MCF 10A (cell line): Measurements from ENCODE around the gene SPTB. TPM values are rescaled to one million over a fixed set of nuclear protein-coding genes. Genes with fewer than 3 reads are reported as not detected.

Experiments used
- BruUV-seq: library from RNA; stranded (reverse); fragments of 400-500 nt; replicated peaks from 2 replicates; lab custom pipeline; 2021; lab: Mats Ljungman, UMichigan
- CTCF ChIA-PET: fragments of 300-600 bp; sonication (Branson Sonifier 250); formaldehyde crosslinking; extraction: SDS; loops from one replicate; lab custom pipeline; 2021; ENCODE audit warnings: antibody characterized with exemption, inconsistent platforms; lab: Yijun Ruan, JAX
- POLR2A ChIA-PET: fragments of 300-600, 350-650 bp; sonication (Branson Sonifier 250); formaldehyde crosslinking; extraction: SDS; loops from one replicate; lab custom pipeline; 2020; ENCODE audit warnings: antibody characterized with exemption, inconsistent platforms; lab: Yijun Ruan, JAX
- DNase-seq: peaks from one replicate; pipeline ENCODE4 v3.0.0-alpha.2; 2018; ENCODE audit not compliant: unreplicated experiment
- H3K27ac Mint-ChIP-seq: one replicate; pipeline ENCODE4 v1.8.0; 2022; ENCODE audit warnings: mild to moderate bottlenecking, low read depth, mixed read lengths; ENCODE audit not compliant: unreplicated experiment
- H3K27me3 Mint-ChIP-seq: one replicate; pipeline ENCODE4 v1.8.0; 2022; ENCODE audit warnings: mixed read lengths; ENCODE audit not compliant: insufficient read depth, unreplicated experiment
- H3K36me3 Mint-ChIP-seq: one replicate; pipeline ENCODE4 v1.8.0; 2022; ENCODE audit warnings: mild to moderate bottlenecking, moderate library complexity, mixed read lengths; ENCODE audit not compliant: insufficient read depth, unreplicated experiment
- H3K4me1 Mint-ChIP-seq: one replicate; pipeline ENCODE4 v1.8.0; 2022; ENCODE audit warnings: mixed read lengths; ENCODE audit not compliant: insufficient read depth, unreplicated experiment
- H3K4me3 Mint-ChIP-seq: one replicate; pipeline ENCODE4 v1.8.0; 2022; ENCODE audit warnings: mild to moderate bottlenecking, moderate library complexity, mixed read lengths; ENCODE audit not compliant: unreplicated experiment
- H3K9me3 Mint-ChIP-seq: one replicate; pipeline ENCODE4 v1.8.0; 2022; ENCODE audit warnings: mixed read lengths; ENCODE audit not compliant: unreplicated experiment
- intact Hi-C: fragments of 100-400 bp; cut with micrococcal nuclease; formaldehyde crosslinking; loops from 2 replicates; pipeline ENCODE4 v1.14.1; 2022
- total RNA-seq: library from RNA; stranded (reverse); gene quantifications from 2 replicates; pipeline ENCODE4 v1.2.3, GENCODE V29; 2022
- TF ChIP-seq, protein P1 (sequence below): fragments of 200-600 bp; IDR thresholded peaks from one replicate; pipeline ENCODE4 v1.8.0; 2022; ENCODE audit warnings: antibody characterized with exemption, mild to moderate bottlenecking; ENCODE audit not compliant: unreplicated experiment

The SPTB gene
- total RNA-seq, 1 experiment from 2014 or later: 1.3 TPM

DNA sequence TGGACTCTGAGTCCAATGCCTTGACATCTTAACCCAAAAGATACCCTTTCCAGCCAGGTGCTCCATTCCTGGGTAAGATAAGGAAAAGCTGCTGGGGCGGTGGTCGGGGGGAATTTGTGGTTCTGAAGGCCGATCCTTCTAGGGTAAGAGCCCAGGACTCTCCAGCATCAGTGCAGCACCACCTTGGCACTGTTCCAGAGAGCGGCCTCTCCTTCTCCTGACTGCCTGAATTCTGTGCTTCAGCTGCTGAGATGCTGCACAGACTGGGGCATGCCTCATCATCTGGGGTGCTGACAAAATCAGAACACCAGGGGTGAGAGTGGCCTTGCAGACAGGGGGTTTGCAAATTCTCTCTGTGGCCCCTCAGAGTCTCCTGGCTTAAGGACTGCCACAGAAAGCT lies 87.5 kb downstream of the SPTB start:
- no TSS peak for BruUV-seq
- TF ChIP-seq, protein P1, sequence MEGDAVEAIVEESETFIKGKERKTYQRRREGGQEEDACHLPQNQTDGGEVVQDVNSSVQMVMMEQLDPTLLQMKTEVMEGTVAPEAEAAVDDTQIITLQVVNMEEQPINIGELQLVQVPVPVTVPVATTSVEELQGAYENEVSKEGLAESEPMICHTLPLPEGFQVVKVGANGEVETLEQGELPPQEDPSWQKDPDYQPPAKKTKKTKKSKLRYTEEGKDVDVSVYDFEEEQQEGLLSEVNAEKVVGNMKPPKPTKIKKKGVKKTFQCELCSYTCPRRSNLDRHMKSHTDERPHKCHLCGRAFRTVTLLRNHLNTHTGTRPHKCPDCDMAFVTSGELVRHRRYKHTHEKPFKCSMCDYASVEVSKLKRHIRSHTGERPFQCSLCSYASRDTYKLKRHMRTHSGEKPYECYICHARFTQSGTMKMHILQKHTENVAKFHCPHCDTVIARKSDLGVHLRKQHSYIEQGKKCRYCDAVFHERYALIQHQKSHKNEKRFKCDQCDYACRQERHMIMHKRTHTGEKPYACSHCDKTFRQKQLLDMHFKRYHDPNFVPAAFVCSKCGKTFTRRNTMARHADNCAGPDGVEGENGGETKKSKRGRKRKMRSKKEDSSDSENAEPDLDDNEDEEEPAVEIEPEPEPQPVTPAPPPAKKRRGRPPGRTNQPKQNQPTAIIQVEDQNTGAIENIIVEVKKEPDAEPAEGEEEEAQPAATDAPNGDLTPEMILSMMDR: no peak
- no peak for DNase-seq
- Mint-ChIP-seq H3K4me1 (peaks cover 18% of the 10 kb centered on the region), H3K4me3 (no peak overlapping the region), H3K27ac (no peak overlapping the region), H3K27me3 (no peaks in the 10 kb centered on the region), H3K36me3 (no peaks in the 10 kb centered on the region), H3K9me3 (no peaks in the 10 kb centered on the region)
- POLR2A ChIA-PET: no interaction called here
- intact Hi-C loops: no loop called here
- CTCF ChIA-PET: interaction anchor here (0.5 to 1.0 kb wide), 4 partner anchors 8 to 255 kb away, joined by 3 to 4 read pairs (median 3); no protein-coding TSS in a partner anchor

DNA sequence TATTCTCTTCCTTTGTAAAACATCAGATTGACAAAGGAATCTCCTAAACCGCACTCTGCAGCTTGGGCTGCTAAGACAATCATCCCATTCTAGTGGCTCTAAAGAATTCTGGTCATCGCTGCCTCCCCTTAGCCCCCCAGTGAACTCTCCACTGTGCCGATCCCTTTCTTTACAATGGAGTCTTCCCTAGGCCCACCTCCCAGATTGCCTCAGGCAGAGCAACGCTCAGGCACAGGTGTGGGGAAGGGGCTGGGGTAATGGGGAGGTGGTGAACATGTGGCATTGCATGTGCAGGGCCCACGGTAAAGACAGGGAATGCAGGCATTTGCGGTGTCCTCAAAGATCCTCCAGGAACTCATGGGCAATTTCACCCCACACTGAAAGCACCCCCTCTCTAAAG lies 89.2 kb downstream of the SPTB start:
- Mint-ChIP-seq H3K9me3 (no peaks in the 10 kb centered on the region), H3K4me3 (no peak overlapping the region), H3K4me1 (peaks cover 24% of the 10 kb centered on the region), H3K27ac (no peak overlapping the region), H3K36me3 (no peaks in the 10 kb centered on the region), H3K27me3 (no peaks in the 10 kb centered on the region)
- ChIA-PET CTCF (interaction anchor here (0.7 to 2.4 kb wide), 6 partner anchors 10 to 360 kb away, joined by 3 to 12 read pairs (median 4); no protein-coding TSS in a partner anchor), POLR2A (interaction anchor here (1.0 to 1.5 kb wide), 2 partner anchors 10 to 75 kb away, joined by 3 to 4 read pairs; no protein-coding TSS in a partner anchor)
- no TSS peak for BruUV-seq
- TF ChIP-seq, protein P1: no peak
- intact Hi-C loops: no loop called here
- no peak for DNase-seq

DNA sequence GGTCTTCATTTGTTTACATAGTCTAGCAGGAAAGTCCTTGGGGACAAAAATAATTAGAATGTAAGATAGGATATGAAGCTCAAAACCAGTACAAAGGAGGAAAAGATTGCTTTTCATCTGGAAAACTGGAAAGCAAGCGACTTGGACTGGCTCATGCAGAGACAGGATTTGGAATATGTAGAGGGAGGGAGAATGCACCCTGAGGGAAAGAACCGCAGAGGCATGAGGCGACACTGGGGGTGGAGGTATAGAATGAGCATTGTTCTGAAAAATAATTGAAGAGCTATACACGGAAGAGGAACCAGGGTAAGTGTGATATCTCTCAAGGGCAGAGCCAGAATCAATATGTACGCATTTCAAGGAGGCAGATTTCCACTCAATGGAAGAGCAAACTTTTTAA lies 90.0 kb downstream of the SPTB start:
- CTCF ChIA-PET: interaction anchor here (0.7 to 2.4 kb wide), 6 partner anchors 8 to 117 kb away, joined by 3 to 12 read pairs (median 4); no protein-coding TSS in a partner anchor
- POLR2A ChIA-PET: interaction anchor here (1.0 to 1.5 kb wide), 2 partner anchors 9 to 76 kb away, joined by 3 to 4 read pairs; no protein-coding TSS in a partner anchor
- Mint-ChIP-seq H3K4me3 (no peak overlapping the region), H3K36me3 (no peaks in the 10 kb centered on the region), H3K27me3 (no peaks in the 10 kb centered on the region), H3K9me3 (no peaks in the 10 kb centered on the region), H3K4me1 (peaks cover 24% of the 10 kb centered on the region), H3K27ac (no peak overlapping the region)
- BruUV-seq: no TSS peak
- no peak for DNase-seq
- TF ChIP-seq, protein P1: no peak
- intact Hi-C loops: no loop called here

DNA sequence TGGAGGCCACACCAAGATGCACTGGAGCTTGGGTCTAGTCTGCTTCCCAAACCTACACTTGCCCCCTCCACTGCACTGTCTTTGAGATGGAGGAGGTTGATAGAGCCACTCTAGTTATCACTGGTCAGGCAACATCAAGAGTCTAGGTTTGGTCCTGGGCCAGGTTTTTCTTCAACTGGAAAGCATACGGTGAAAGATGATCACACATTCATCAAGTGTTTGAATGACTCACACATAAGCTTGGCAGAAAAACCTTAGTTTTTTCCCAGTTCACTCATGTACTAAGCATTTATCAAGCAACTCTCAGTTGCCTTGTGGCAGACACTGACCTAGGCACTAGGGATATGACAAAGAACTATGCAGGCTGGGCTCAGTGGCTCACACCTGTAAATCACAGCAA lies 91.0 kb downstream of the SPTB start:
- no TSS peak for BruUV-seq
- H3K27me3 Mint-ChIP-seq: no peaks in the 10 kb centered on the region

More for the DNA sequence above, 91.0 kb downstream of the SPTB start:
- Mint-ChIP-seq H3K4me3 (no peak overlapping the region), H3K9me3 (no peaks in the 10 kb centered on the region), H3K4me1 (peaks cover 24% of the 10 kb centered on the region), H3K27ac (no peak overlapping the region), H3K36me3 (no peaks in the 10 kb centered on the region)
- TF ChIP-seq, protein P1: no peak
- ChIA-PET POLR2A (interaction anchor here (0.9 kb wide), 1 partner anchor 15 kb away, joined by 4 read pairs; no protein-coding TSS in a partner anchor), CTCF (interaction anchor here (1.0 to 2.4 kb wide), 3 partner anchors 9 to 103 kb away, joined by 3 to 12 read pairs (median 4); no protein-coding TSS in a partner anchor)
- peak; percentile 95 for DNase-seq
- intact Hi-C loops: no loop called here
